NCI-H345 treated with DMSO at 0.1 percent for 48 hours (cell line): ENCODE data around the gene TRIM40.
A peak's percentile ranks its signal among the peaks of the same experiment; 100 is the strongest.
"Not testable (repeated sequence)": the region's sequence is repeated elsewhere in the genome, so short reads cannot be mapped to it uniquely, and the experiment has no call there.

Experiments
- DNase-seq: peaks from one replicate; lab custom pipeline; 2025; ENCODE audit not compliant: unreplicated experiment; lab: John Stamatoyannopoulos, UW

Gene TRIM40

GRCh38 chr6:30113003-30113759 lies 22.8 kb upstream of the TRIM40 start, which contains the start of gene TRIM31:
TSS of gene TRIM31 (minus strand) at chr6:30113090. CDS start at chr6:30112805, 285 bp downstream.
- DNase-seq: no peak

- DNase-seq: no peak
Observed at GRCh38 chr6:30113841-30114240, 22.1 kb upstream of the TRIM40 start.

- DNase-seq: no peak
Observed at GRCh38 chr6:30116724-30117123, 19.2 kb upstream of the TRIM40 start.

- not testable (repeated sequence) for DNase-seq
Observed at GRCh38 chr6:30118691-30119090, 17.2 kb upstream of the TRIM40 start.

- no peak for DNase-seq
Observed at GRCh38 chr6:30121446-30122366, 14.2 kb upstream of the TRIM40 start.

GRCh38 chr6:30122515-30122914 lies 13.4 kb upstream of the TRIM40 start:
- no peak for DNase-seq

- DNase-seq: no peak
Observed at GRCh38 chr6:30127238-30128093, 8.5 kb upstream of the TRIM40 start.

GRCh38 chr6:30129265-30130178 lies 6.4 kb upstream of the TRIM40 start:
- no peak for DNase-seq

- no peak for DNase-seq
Observed at GRCh38 chr6:30130179-30130679, 5.7 kb upstream of the TRIM40 start.

GRCh38 chr6:30130887-30131862 lies 4.8 kb upstream of the TRIM40 start:
- peak; percentile 71 for DNase-seq

GRCh38 chr6:30131947-30132497 lies 3.9 kb upstream of the TRIM40 start:
- DNase-seq: no peak

GRCh38 chr6:30135147-30135546 lies 793 bp upstream of the TRIM40 start:
- DNase-seq: no peak

- no peak for DNase-seq
Observed at GRCh38 chr6:30136570-30137286, 788 bp downstream of the TRIM40 start.

GRCh38 chr6:30140240-30140639 lies 4.3 kb downstream of the TRIM40 start:
- not testable (repeated sequence) for DNase-seq

GRCh38 chr6:30142665-30143064 lies 6.7 kb downstream of the TRIM40 start:
- DNase-seq: no peak

GRCh38 chr6:30143780-30144179 lies 7.8 kb downstream of the TRIM40 start:
- DNase-seq: no peak

GRCh38 chr6:30144811-30145210 lies 8.9 kb downstream of the TRIM40 start:
- no peak for DNase-seq

GRCh38 chr6:30145818-30146217 lies 9.9 kb downstream of the TRIM40 start:
- no peak for DNase-seq
